GM19395 (cell line): Measurements from ENCODE around the gene EMX2.

Experiments
- ATAC-seq: cut with Tn5 transposase; IDR thresholded peaks from one replicate; pipeline ENCODE4 v1.9.1; 2021; ENCODE audit warnings: mild to moderate bottlenecking, moderate library complexity; ENCODE audit not compliant: unreplicated experiment

Gene EMX2

DNA sequence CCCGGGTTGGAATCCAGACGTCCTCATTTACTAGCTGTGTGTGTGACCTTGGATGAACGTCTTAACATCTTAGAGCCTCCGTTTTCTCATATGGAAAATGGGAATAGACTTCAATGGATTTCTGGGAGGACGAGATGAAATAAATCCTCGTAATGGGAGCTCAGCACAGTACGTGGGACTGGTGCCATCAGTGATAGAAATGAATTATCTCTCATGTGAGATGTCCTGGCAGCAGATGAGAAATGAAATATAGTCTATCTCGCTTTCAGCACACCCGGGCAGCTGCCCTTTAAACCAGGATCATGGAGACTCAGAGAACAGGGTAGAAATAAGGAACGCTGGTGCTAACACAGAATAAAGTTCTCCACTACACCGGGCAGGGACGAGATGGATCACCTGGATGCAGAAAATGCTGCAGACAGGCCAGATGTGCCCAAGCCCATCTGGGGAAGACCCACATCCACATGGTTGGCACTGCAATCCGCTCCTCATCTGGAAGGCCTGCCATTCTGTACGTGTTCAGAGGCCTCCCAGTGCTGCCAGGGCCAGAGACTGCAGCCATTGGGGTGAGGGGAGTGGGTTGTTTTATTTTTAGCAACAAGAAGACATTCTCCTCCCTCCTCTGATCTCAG, 11.1 kb upstream of the EMX2 start:
- no peak for ATAC-seq

- ATAC-seq: no peak
Observed at GRCh38 chr10:117532003-117532385, 10.6 kb upstream of the EMX2 start.

DNA sequence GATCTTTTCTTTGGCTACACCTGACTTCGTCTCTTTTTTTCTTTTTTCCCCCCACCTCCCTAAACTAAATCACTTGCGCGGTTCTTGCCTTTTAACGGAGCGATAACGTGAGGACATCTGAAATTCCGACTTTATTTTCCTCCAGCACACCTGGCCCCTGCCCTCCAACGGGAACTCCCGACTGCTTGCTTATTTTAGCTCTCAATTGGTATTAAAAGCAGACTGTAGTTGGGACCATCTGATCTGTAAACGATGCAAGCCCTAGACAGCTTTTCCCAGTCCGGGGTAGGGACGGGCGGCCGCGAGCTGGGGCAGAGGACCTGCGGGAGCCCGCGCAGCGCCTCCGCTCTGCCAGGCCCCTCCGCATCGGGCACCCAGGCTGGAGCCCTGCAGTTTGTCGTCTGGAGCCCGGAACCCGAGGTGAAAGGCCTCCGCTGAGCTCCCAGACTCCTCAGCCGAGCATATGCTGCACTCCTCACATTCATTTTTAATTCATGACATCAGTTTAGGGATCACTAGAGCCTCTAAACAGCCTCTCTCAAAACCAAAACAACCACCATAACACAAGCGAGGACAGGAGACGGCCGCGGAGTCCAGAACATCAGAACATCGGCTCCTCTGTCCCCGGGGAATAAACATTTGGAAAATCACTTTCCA, 10.0 kb upstream of the EMX2 start:
- no peak for ATAC-seq

GRCh38 chr10:117533507-117534281, 8.9 kb upstream of the EMX2 start:
- no peak for ATAC-seq

DNA sequence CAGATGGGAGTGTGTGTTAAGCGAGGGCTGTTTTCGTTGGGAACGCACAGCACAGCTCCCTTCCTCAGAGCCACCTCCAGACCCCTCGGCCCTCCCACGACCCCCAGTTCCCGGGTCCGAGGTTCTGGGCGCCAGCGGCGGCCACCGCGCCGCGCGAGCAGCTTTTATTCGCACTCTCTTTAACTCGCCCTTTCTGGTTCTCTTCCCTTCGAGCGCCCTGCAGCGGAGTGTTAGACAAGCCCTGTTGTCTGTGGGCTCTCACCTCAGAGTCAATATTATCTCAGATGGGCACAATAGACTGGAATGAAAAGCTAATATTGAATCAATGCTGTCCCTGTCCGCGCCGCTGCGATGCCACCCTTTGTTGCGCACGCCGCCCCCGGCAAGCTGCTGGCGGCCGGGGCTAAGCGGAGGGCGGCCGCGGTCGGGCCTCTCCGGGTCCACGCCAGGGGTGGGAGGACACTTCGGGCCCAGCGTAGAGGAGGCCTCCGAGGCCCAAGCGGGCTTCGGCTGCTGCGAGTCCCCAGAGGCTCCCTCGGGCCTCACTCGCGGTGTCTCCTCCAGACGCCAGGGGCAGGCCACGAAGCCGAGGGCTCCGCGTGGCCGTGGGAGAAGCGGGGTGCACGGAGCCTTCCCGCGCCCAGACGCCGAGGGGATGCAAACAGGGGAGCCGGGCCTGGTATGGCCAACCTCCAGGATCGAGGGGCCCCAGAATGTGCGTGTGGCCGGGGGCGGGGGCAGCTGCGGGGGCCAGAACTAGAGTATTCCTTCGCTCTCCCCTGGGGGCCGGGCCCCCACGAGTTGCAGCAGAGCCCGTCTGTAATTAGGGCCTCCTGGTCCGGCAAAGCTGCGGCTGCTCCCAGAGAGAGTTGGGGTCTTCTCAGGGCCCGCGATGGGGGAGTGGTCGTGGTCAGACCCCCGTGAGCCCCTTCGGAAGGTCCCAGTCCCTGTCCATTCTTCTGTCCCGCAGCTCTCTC, 7.9 kb upstream of the EMX2 start:
- no peak for ATAC-seq

GRCh38 chr10:117535298-117536071, 7.1 kb upstream of the EMX2 start:
- ATAC-seq: no peak

DNA sequence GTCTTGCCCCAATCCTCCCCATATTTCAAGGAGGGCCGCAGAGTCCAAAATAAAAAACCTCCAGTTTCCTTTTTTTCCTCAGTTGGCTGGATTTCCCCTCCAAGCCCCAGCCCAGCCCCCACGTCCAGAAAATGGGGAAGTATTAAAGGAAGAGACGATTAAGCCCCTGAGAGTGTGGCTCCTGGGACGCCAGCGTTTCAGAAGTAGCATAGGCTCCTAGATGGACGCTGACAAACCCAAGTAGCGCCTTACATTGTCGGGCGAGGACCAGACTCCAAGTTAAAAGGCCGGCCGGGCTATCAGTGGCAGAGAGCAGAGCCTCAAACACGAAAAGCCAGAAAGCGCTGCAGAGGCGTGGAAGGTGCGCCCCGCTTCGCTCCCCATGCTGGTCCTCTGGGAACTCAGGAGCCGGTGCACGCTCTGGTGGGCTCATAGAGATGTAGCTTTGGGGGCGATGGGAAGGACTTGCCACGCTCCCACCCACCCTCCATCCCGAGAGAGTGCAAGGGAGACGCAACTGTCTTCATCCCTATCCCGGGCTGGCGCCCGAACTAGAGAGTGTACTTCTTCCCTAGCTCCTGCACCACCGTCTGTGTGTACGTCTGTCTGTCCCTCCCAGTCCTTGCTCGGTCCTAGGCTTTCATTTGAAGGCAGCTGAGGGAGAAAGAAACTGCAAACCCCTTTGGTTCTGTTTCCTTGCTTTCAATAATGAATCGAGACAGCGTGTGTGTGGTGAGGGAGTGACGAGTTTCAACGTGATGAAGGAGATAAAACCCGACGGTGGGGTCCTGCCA, 6.3 kb upstream of the EMX2 start:
- no peak for ATAC-seq

DNA sequence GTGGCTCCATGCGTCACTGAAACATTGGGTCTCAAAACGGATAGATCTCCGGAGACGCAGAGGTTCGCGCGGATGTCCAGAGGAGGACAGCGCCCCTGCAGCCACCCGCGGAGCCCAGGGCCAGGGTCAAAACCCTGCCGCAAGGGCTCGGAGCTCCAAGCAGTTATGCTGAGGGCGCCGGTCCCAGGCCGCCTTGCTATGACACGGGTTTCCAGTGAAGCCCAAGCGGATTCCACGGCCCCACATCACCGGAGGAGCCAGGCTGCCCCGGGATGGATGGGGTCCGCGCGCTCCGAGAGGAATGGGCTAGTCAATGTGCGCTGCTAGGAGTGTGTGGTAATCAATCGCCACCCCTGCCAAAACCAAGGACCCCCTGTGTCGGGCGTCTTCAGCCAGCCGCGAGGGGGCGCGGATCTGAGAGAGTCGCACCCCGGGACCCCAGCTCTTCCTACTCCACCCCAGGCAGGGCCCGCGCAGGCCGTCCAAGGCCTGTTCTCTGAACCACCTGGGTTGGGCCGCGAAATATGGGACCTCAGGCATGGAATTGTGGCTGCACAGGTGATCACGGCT, 5.6 kb upstream of the EMX2 start:
- ATAC-seq: no peak

DNA sequence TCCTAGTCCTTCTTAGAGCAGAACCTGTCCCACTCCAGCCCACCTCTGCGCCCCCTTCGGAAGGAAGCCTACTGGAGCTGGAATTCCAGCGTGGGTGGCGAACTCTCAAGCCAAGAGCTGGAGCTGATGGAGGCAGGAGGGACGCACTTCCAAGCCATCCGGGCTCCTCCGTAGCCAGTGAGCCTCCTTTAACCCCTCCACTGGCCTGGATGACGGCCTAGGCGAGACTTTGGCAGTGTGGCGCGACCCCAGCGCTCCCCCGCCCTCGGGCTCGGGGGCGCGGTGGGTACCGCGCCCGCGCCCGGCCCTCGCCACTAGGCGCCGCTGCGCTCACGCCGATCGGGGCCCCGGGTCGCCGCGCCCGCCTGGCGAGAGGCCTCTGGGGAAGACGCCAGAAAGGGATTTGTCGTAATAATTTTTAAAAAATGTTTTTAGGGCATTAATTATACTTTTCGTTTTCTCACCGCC, 5.1 kb upstream of the EMX2 start:
- ATAC-seq: no peak

DNA sequence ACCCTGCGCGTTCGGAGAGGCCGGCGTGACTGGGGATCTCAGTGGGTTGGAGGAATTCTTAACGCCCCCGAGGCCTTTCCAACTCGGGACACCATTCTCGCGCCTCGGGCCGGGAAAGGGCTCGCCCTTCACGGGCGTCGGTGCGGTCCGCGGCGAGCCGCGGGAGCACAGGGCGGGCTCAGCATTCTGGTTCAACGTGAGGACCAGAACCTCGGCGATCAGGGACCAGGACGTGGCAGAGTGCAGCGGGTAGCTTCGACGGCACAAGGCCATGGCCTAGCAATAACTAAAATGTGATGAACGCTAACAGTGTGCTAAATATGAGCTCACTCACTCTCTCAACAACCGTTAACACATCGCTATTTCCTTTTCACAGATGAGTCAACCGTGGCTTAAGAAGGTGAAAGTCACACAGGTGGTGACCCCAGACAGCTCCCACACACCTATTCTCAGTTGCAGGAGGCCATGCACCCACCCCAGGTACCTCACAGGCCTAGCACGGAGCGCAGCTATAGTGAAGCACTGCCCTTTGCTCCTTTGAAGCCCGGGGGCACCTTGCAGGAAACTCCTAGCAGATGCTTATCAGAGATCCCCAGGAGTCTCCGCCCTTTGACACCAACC, 4.5 kb upstream of the EMX2 start:
- peak; percentile 57 for ATAC-seq

- no peak for ATAC-seq
Observed at GRCh38 chr10:117539361-117539773, 3.2 kb upstream of the EMX2 start.

DNA sequence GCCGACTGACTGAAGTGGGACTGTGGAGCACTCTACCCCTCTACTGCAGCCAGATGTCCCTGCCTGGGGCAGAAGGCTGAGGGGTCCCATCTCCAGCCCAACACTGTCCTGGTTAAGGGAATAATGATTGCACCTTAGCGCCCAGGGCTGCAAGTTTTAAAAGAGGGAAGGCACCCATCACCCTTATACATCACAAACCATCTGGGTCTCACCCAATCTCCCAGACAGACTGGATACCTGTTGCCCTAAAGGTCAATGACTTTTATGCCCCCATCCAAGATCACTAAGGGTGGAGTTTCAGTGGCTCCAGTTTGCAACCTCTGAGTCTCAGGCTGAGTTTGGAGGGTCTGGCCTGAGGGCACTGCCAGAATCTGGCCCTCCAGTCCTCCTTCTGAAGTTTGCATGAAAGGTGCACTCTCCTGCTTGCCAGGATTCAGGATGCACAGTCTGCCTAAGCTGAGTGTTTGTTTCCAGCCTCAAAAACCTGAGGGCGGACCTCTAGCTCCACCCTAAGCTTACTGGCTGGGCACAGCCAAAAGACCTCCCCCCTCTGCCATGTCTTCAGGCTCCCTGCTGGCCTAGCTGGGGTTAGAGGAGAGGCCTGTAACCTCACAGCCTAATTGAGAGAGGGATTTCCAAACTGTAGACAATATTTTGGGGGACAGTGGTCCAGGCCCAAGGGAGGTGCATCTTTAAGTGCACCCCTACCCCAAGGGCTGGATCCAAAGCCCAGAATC, 2.5 kb upstream of the EMX2 start:
- no peak for ATAC-seq

- no peak for ATAC-seq
Observed at GRCh38 chr10:117540640-117541404, 1.7 kb upstream of the EMX2 start.

DNA sequence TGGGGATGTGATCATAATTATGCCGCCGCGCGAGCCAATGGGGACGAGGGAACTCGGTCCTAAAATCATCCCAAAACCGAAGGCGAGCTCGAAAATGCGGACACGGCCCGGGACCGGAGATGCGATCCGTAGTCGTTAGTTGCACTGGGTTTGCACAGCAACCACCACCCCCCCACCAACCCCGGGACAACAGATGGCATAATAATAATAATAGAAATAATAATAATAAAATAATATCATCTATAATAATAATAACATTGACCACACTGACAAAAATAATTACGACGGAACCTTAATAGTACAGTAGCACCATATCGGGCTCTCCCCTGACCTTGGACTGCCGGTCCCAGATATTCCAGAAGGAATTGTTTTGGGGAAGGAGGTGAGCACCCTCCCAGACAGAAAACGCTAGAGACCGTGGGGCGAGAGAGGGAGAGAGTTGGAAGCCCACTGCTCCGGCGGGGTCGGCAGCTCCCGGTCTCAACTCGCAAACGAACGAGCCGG, 1.1 kb upstream of the EMX2 start:
- ATAC-seq: no peak

GRCh38 chr10:117541909-117542705, 439 bp upstream of the EMX2 start:
- ATAC-seq: no peak
